IMR-90 (cell line): ENCODE measurements around the gene SWAP70. TPM values are rescaled to one million over a fixed set of nuclear protein-coding genes. Genes with fewer than 3 reads are reported as not detected.

Experiments
- ATAC-seq: fragments of 200-7000 bp; cut with Tn5 transposase; 2 replicates; pipeline ENCODE4 v1.9.1; 2020; ENCODE audit warnings: low read depth, mild to moderate bottlenecking, moderate library complexity
- BruUV-seq: library from RNA; stranded (reverse); fragments of 400-500 nt; replicated peaks from 2 replicates; lab custom pipeline; 2021; lab: Mats Ljungman, UMichigan
- CTCF ChIA-PET: fragments of 300-600 bp; formaldehyde crosslinking; extraction: SDS; loops from one replicate; lab custom pipeline; 2021; ENCODE audit warnings: antibody characterized with exemption; lab: Yijun Ruan, JAX
- POLR2A ChIA-PET: fragments of 300-600 bp; sonication (Branson Sonifier 250); formaldehyde crosslinking; loops from one replicate; lab custom pipeline; 2022; ENCODE audit warnings: antibody characterized with exemption; ENCODE audit not compliant: unreplicated experiment; lab: Charles Lee
- DNase-seq: peaks from one replicate; pipeline ENCODE4 v3.0.0; 2013
- H2AFZ ChIP-seq: replicated peaks from 2 replicates; pipeline ENCODE3; 2013; ENCODE audit warnings: low read length, mild to moderate bottlenecking; ENCODE audit not compliant: poor library complexity
- H2AK5ac ChIP-seq: 2 replicates; pipeline ENCODE4 v1.6.1; 2013; ENCODE audit warnings: low read depth, low read length, inconsistent platforms
- H2AK9ac ChIP-seq: replicated peaks from 2 replicates; pipeline ENCODE3; 2013; ENCODE audit warnings: mild to moderate bottlenecking, low read depth, low read length, moderate library complexity; ENCODE audit not compliant: poor library complexity
- H2BK120ac ChIP-seq: 2 replicates; pipeline ENCODE4 v1.6.1; 2013; ENCODE audit warnings: low read depth, low read length, inconsistent platforms
- H2BK15ac ChIP-seq: 3 replicates; pipeline ENCODE4 v1.6.1; 2013; ENCODE audit warnings: low read depth, low read length, inconsistent platforms
- H2BK20ac ChIP-seq: 2 replicates; pipeline ENCODE4 v1.6.1; 2013; ENCODE audit warnings: low read depth, mild to moderate bottlenecking, inconsistent platforms, low read length, moderate library complexity
- H2BK5ac ChIP-seq: 2 replicates; pipeline ENCODE4 v1.6.1; 2013; ENCODE audit warnings: mild to moderate bottlenecking, low read depth, low read length, inconsistent platforms; ENCODE audit not compliant: poor library complexity, severe bottlenecking
- H3K14ac ChIP-seq: replicated peaks from 2 replicates; pipeline ENCODE4 v1.6.1; 2013; ENCODE audit warnings: low read depth, low read length, inconsistent platforms
- H3K18ac ChIP-seq: 2 replicates; pipeline ENCODE4 v1.6.1; 2013; ENCODE audit warnings: low read depth, low read length, control low read depth
- H3K23ac ChIP-seq: 2 replicates; pipeline ENCODE4 v1.6.1; 2013; ENCODE audit warnings: low read depth, low read length, inconsistent platforms
- H3K27ac ChIP-seq: 2 replicates; pipeline ENCODE4 v1.5.1; 2013; ENCODE audit warnings: mild to moderate bottlenecking, control low read depth, low read length; ENCODE audit not compliant: insufficient read depth
- H3K27me3 ChIP-seq: 2 replicates; pipeline ENCODE4 v1.6.1; 2013; ENCODE audit warnings: low read length; ENCODE audit not compliant: control insufficient read depth, insufficient read depth
- H3K36me3 ChIP-seq: 2 replicates; pipeline ENCODE4 v1.6.1; 2013; ENCODE audit warnings: low read length, mixed read lengths; ENCODE audit not compliant: control insufficient read depth, insufficient read depth
- H3K4ac ChIP-seq: 2 replicates; pipeline ENCODE4 v1.6.1; 2013; ENCODE audit warnings: low read depth, low read length, inconsistent platforms
- H3K4me1 ChIP-seq: 2 replicates; pipeline ENCODE4 v1.6.1; 2013; ENCODE audit warnings: low read length, mixed read lengths; ENCODE audit not compliant: control insufficient read depth, insufficient read depth
- H3K4me2 ChIP-seq: 2 replicates; pipeline ENCODE4 v1.6.1; 2013; ENCODE audit warnings: low read depth, mild to moderate bottlenecking, control low read depth, low read length, moderate library complexity
- H3K4me3 ChIP-seq: 2 replicates; pipeline ENCODE4 v1.5.1; 2013; ENCODE audit warnings: low read depth, mild to moderate bottlenecking, control low read depth, low read length, moderate library complexity; ENCODE audit not compliant: insufficient read depth
- H3K56ac ChIP-seq: 2 replicates; pipeline ENCODE4 v1.6.1; 2013; ENCODE audit warnings: low read length, inconsistent platforms; ENCODE audit not compliant: insufficient read depth; ENCODE audit errors: extremely low read depth
- H3K79me1 ChIP-seq, 2 experiments: 2 replicates each; pipeline ENCODE4 v1.6.1; 2013; ENCODE audit warnings: low read length in 2 of 2, inconsistent platforms in 1 of 2, low read depth in 1 of 2
- H3K9ac ChIP-seq: 2 replicates; pipeline ENCODE4 v1.6.1; 2013; ENCODE audit warnings: low read depth, low read length, control low read depth
- H3K9me1 ChIP-seq: 2 replicates; pipeline ENCODE4 v1.6.1; 2013; ENCODE audit warnings: low read length, inconsistent platforms; ENCODE audit not compliant: insufficient read depth
- H3K9me3 ChIP-seq: 2 replicates; pipeline ENCODE4 v1.6.1; 2013; ENCODE audit warnings: low read length; ENCODE audit not compliant: control insufficient read depth, insufficient read depth
- H4K20me1 ChIP-seq: 2 replicates; pipeline ENCODE4 v1.6.1; 2013; ENCODE audit warnings: low read length, inconsistent platforms; ENCODE audit not compliant: insufficient read depth
- H4K5ac ChIP-seq: 2 replicates; pipeline ENCODE4 v1.6.1; 2013; ENCODE audit warnings: mild to moderate bottlenecking, low read depth, low read length, control low read depth
- H4K8ac ChIP-seq, 2 experiments: 2 replicates each; pipeline ENCODE4 v1.6.1; 2013; ENCODE audit warnings: low read depth in 2 of 2, low read length in 2 of 2, control low read depth in 1 of 2, inconsistent platforms in 1 of 2
- H4K91ac ChIP-seq: 2 replicates; pipeline ENCODE4 v1.6.1; 2013; ENCODE audit warnings: low read depth, low read length, inconsistent platforms; ENCODE audit not compliant: insufficient read depth
- BHLHE40 ChIP-seq: fragments of 150-350 bp; IDR thresholded peaks from 2 replicates; pipeline ENCODE4 v1.6.1; 2016; ENCODE audit warnings: mild to moderate bottlenecking, low read depth, low read length
- CEBPB ChIP-seq: IDR thresholded peaks from 2 replicates; pipeline ENCODE4 v1.6.1; 2012; ENCODE audit warnings: low read depth, low read length, improper control_type of control experiment
- CHD1 ChIP-seq: IDR thresholded peaks from 2 replicates; pipeline ENCODE4 v1.6.1; 2012; ENCODE audit warnings: low read depth, low read length, improper control_type of control experiment
- FOS ChIP-seq: fragments of 150-350 bp; IDR thresholded peaks from 2 replicates; pipeline ENCODE4 v1.6.1; 2016; ENCODE audit warnings: low read depth, low read length
- MAFK ChIP-seq: IDR thresholded peaks from 2 replicates; pipeline ENCODE4 v1.6.1; 2012; ENCODE audit warnings: low read depth, low read length, improper control_type of control experiment
- MAZ ChIP-seq: IDR thresholded peaks from 2 replicates; pipeline ENCODE4 v1.6.1; 2012; ENCODE audit warnings: low read depth, mild to moderate bottlenecking, low read length, improper control_type of control experiment, moderate library complexity, borderline replicate concordance
- MXI1 ChIP-seq: IDR thresholded peaks from 2 replicates; pipeline ENCODE4 v1.6.1; 2012; ENCODE audit warnings: low read depth, mild to moderate bottlenecking, low read length, moderate library complexity, borderline replicate concordance
- NFE2L2 ChIP-seq: fragments of 150-350 bp; IDR thresholded peaks from 2 replicates; pipeline ENCODE4 v1.6.1; 2016; ENCODE audit warnings: low read depth, mild to moderate bottlenecking, low read length
- POLR2A ChIP-seq: IDR thresholded peaks from 2 replicates; pipeline ENCODE4 v1.6.1; 2012; ENCODE audit warnings: mild to moderate bottlenecking, low read depth, low read length
- RAD21 ChIP-seq: IDR thresholded peaks from 2 replicates; pipeline ENCODE4 v1.6.1; 2012; ENCODE audit warnings: low read length, improper control_type of control experiment
- RCOR1 ChIP-seq: IDR thresholded peaks from 2 replicates; pipeline ENCODE4 v1.6.1; 2012; ENCODE audit warnings: mild to moderate bottlenecking, low read length, improper control_type of control experiment; ENCODE audit not compliant: insufficient replicate concordance
- RFX5 ChIP-seq: IDR thresholded peaks from 2 replicates; pipeline ENCODE4 v1.8.0; 2012; ENCODE audit warnings: low read depth, mild to moderate bottlenecking, low read length, moderate library complexity
- SMC3 ChIP-seq: fragments of 150-350 bp; IDR thresholded peaks from 2 replicates; pipeline ENCODE4 v1.6.1; 2016; ENCODE audit warnings: low read depth, mild to moderate bottlenecking, antibody characterized with exemption, low read length, moderate library complexity
- WGBS, 2 experiments: methylation state at CpG; one replicate each; pipeline versions ENCODE4 v1.1.5 to v1.1.7; 2013; ENCODE audit warnings: missing lambda C conversion rate in 2 of 2; ENCODE audit not compliant: insufficient read length in 1 of 2; ENCODE audit errors: extremely low coverage in 2 of 2; 5-methylcytosine and 5-hydroxymethylcytosine counted together
- dilution Hi-C: fragments of 300-500 bp; cut with HindIII; formaldehyde crosslinking; loops from one replicate; pipeline ENCODE4 v1.14.3; 2018; ENCODE audit warnings: low sequenced_read_pairs; ENCODE audit not compliant: unreplicated experiment
- in situ Hi-C: fragments of 300-500 bp; cut with MboI; formaldehyde crosslinking; loops from 3 replicates; pipeline ENCODE4 v1.14.3; 2019; ENCODE audit warnings: low sequenced_read_pairs, inconsistent platforms, mixed read lengths
- intact Hi-C: fragments of 100-400 bp; cut with micrococcal nuclease; formaldehyde crosslinking; loops from 2 replicates; pipeline ENCODE4 v1.10.0; 2022
- polyA plus RNA-seq, 3 experiments: library from polyadenylated mRNA; depleted of rRNA; stranded (reverse); fragments of >200 nt; gene quantifications; 2 replicates each; pipeline ENCODE4 v1.2.3, GENCODE V29; 2012; ENCODE audit warnings: low replicate concordance in 1 of 3
- total RNA-seq: library from RNA; depleted of rRNA; stranded (reverse); fragments of >200 nt; gene quantifications from 2 replicates; pipeline ENCODE4 v1.2.3, GENCODE V29; 2012
- TF ChIP-seq, protein P1 (sequence below): conservative IDR thresholded peaks from 2 replicates; pipeline ENCODE4 v1.5.1; 2012; ENCODE audit warnings: mild to moderate bottlenecking, low read depth, low read length, improper control_type of control experiment
- TF ChIP-seq, protein P2 (sequence below): fragments of 150-350 bp; IDR thresholded peaks from 2 replicates; pipeline ENCODE4 v1.6.1; 2017; ENCODE audit warnings: mild to moderate bottlenecking, antibody characterized with exemption, low read length, low read depth
- TF ChIP-seq, protein P3 (sequence below): fragments of 150-350 bp; IDR thresholded peaks from 2 replicates; pipeline ENCODE4 v1.6.1; 2016; ENCODE audit warnings: low read depth, mild to moderate bottlenecking, low read length, moderate library complexity, borderline replicate concordance

SWAP70 gene
- total and polyA plus RNA-seq, 2 of the 4 experiments (the other 2 are of a cell fraction) = 15.5 to 19.9 TPM

DNA sequence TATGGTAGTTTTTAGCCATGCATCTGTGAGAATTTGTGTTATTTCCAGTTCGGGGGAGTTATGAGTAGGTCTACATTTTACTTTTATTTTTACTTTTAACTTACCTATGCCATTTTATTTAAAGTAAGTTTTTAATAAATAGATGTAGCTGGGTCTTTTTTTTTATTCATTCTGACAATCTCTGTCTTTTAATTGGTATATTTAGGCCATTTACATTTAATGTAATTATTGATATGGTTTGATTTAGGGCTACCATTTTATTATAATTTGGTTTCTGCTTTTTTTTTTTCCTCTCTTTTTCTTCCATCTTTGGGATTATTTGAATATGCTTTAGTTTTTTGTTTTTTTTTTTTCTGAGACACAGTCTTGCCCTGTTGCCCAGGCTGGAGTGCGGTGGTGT, 1.9 kb downstream of the SWAP70 start:
- H3K9me3 ChIP-seq = peaks cover 5% of the 10 kb centered on the region; the same call in 1 of the 2 replicates
- H4K5ac ChIP-seq = no peak overlapping the region
- H2BK15ac ChIP-seq = no peak overlapping the region
- no peak overlapping the region for H4K8ac ChIP-seq
- dilution Hi-C loops = no loop called here
- H2AFZ ChIP-seq = no peak overlapping the region
- peaks cover 2% of the 10 kb centered on the region for H3K36me3 ChIP-seq
- no peak for ATAC-seq
- H3K14ac ChIP-seq = no peak overlapping the region
- H2BK120ac ChIP-seq = no peak overlapping the region
- POLR2A ChIA-PET = no interaction called here
- no peak overlapping the region for H3K27ac ChIP-seq
- H3K4ac ChIP-seq = no peak overlapping the region
- no peak overlapping the region for H3K23ac ChIP-seq
- no CpG with 5 or more reads among the region's 2 CpGs for WGBS, 2 experiments
- no peak overlapping the region for H2BK20ac ChIP-seq
- no TSS peak for BruUV-seq
- H3K27me3 ChIP-seq = no peaks in the 10 kb centered on the region
- no peak overlapping the region for H3K4me3 ChIP-seq
- H3K18ac ChIP-seq = no peak overlapping the region
- no peak overlapping the region for H3K9ac ChIP-seq
- no peak overlapping the region for H2BK5ac ChIP-seq
- H3K4me2 ChIP-seq = no peak overlapping the region
- TF ChIP-seq RAD21 (no peak), MAZ (no peak), FOS (no peak), NFE2L2 (no peak), SMC3 (no peak), CEBPB (no peak), CHD1 (no peak), BHLHE40 (no peak), RCOR1 (no peak), RFX5 (no peak), MAFK (no peak), MXI1 (no peak), POLR2A (no peak)
- TF ChIP-seq, protein P1, sequence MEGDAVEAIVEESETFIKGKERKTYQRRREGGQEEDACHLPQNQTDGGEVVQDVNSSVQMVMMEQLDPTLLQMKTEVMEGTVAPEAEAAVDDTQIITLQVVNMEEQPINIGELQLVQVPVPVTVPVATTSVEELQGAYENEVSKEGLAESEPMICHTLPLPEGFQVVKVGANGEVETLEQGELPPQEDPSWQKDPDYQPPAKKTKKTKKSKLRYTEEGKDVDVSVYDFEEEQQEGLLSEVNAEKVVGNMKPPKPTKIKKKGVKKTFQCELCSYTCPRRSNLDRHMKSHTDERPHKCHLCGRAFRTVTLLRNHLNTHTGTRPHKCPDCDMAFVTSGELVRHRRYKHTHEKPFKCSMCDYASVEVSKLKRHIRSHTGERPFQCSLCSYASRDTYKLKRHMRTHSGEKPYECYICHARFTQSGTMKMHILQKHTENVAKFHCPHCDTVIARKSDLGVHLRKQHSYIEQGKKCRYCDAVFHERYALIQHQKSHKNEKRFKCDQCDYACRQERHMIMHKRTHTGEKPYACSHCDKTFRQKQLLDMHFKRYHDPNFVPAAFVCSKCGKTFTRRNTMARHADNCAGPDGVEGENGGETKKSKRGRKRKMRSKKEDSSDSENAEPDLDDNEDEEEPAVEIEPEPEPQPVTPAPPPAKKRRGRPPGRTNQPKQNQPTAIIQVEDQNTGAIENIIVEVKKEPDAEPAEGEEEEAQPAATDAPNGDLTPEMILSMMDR = no peak
- TF ChIP-seq, protein P2, sequence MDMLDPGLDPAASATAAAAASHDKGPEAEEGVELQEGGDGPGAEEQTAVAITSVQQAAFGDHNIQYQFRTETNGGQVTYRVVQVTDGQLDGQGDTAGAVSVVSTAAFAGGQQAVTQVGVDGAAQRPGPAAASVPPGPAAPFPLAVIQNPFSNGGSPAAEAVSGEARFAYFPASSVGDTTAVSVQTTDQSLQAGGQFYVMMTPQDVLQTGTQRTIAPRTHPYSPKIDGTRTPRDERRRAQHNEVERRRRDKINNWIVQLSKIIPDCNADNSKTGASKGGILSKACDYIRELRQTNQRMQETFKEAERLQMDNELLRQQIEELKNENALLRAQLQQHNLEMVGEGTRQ = no peak
- TF ChIP-seq, protein P3, sequence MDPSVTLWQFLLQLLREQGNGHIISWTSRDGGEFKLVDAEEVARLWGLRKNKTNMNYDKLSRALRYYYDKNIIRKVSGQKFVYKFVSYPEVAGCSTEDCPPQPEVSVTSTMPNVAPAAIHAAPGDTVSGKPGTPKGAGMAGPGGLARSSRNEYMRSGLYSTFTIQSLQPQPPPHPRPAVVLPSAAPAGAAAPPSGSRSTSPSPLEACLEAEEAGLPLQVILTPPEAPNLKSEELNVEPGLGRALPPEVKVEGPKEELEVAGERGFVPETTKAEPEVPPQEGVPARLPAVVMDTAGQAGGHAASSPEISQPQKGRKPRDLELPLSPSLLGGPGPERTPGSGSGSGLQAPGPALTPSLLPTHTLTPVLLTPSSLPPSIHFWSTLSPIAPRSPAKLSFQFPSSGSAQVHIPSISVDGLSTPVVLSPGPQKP = no peak
- H3K4me1 ChIP-seq = peaks cover 3% of the 10 kb centered on the region; the same call in 1 of the 2 replicates
- H3K9me1 ChIP-seq = peaks cover 4% of the 10 kb centered on the region; the same call in 1 of the 2 replicates
- peaks cover 23% of the 10 kb centered on the region; the same call in 1 of the 2 replicates for H4K20me1 ChIP-seq
- no peak overlapping the region for H2AK9ac ChIP-seq
- H2AK5ac ChIP-seq = no peak overlapping the region
- CTCF ChIA-PET = no interaction called here
- H3K79me1 ChIP-seq = peaks cover 34 to 60% of the 10 kb centered on the region in 2 experiments
- DNase-seq = no peak
- in situ Hi-C loops = no loop called here
- H4K91ac ChIP-seq = no peak overlapping the region
- H3K56ac ChIP-seq = no peak overlapping the region
- intact Hi-C loops = no loop called here
